GM21390 (cell line): ENCODE data around the gene HRH1.
A peak's percentile ranks its signal among the peaks of the same experiment; 100 is the strongest.
"Not testable (repeated sequence)": the region's sequence is repeated elsewhere in the genome, so short reads cannot be mapped to it uniquely, and the experiment has no call there.

Experiments used
- ATAC-seq: cut with Tn5 transposase; IDR thresholded peaks from one replicate; pipeline ENCODE4 v1.9.1; 2021; ENCODE audit not compliant: unreplicated experiment

HRH1 gene

DNA sequence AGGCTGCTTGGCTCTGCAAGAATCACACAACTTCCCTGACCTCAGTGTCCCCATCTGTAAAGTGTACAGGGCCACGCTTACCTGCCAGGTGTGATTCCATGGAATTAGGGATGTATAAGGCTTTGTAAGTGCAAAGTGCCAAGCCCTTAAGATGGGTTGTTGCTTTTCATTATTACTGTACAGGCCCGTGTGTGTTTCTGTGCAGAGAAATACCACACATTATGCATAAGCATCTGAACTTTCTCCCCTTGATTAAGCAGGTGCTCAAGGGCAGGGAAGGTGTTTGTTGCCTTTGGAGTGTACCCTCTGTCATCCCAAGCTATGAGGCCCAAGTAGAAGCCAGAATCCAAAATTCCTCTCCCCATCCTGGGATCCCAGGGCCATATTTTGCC lies 13.6 kb upstream of the HRH1 start:
- peak; percentile 25 for ATAC-seq

GRCh38 chr3:11143476-11143875 lies 10.8 kb upstream of the HRH1 start:
- no peak for ATAC-seq

DNA sequence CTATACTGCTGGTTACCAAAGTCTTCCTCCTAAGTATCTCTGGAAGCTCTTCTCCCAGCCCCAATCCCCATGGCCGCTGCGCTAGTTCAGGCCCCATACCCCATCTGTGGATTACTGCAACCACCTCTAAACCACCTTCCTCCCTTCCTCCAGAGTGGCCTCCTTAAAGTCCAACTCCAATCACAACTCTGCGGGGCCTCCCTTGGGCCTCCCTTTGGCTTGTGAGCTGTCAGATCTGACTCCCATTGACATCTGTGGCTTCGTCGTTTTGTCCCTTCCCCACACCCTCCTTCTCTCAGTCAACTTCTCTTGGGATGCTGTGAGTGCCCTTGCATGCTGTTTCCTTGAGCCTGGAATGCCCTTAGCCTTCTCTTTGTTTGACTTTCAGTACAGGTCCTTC lies 9.3 kb upstream of the HRH1 start:
- ATAC-seq, result no peak

- no peak for ATAC-seq
Measured at GRCh38 chr3:11145888-11146287, 8.4 kb upstream of the HRH1 start.

- no peak for ATAC-seq
Measured at GRCh38 chr3:11146773-11147660, 7.3 kb upstream of the HRH1 start.

GRCh38 chr3:11150256-11150655 lies 4.0 kb upstream of the HRH1 start:
- ATAC-seq, result no peak

- no peak for ATAC-seq
Measured at GRCh38 chr3:11152301-11152700, 2.0 kb upstream of the HRH1 start.

DNA sequence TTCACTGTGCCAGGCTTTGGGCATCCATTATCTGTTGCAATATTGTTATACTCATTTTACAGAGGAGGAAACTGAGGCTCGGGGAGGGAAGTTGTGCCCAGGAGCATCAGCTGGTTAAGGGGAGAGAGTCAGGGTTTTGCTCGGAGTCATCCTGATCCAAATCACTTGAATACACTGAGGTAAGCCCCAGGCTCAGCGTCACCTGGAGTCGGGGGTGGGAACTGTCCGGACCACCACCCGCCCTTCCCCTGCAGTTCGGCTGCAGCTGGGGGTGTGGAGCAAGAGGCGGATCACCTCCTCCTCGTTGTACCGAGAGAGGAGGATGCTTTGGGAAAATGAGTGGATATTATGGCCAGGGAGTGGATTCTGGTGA lies 646 bp downstream of the HRH1 start:
- no peak for ATAC-seq

- ATAC-seq, result no peak
Measured at GRCh38 chr3:11155341-11156025, 1.2 kb downstream of the HRH1 start.

DNA sequence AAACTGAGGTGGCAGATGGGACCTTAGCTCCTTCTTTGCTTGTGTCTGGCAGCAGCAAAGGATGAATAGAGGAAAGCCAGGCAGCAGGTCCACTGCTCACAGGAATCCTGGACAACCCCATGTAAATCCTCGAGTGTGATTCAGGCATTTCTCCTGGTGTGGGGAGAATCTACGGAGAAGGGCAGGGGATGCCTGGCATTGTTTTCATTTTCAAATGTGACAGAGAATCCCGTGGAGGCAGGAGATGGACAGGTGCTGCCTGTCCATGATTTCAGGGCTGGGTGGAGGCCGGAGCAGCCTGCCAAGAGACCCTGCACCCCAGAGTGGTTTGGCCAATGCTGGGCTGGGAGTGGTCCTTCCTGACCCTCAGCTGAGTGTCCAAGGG lies 1.7 kb downstream of the HRH1 start:
- ATAC-seq, result no peak

- ATAC-seq, result no peak
Measured at GRCh38 chr3:11157421-11157820, 3.1 kb downstream of the HRH1 start.

- no peak for ATAC-seq
Measured at GRCh38 chr3:11159421-11159904, 5.2 kb downstream of the HRH1 start.

DNA sequence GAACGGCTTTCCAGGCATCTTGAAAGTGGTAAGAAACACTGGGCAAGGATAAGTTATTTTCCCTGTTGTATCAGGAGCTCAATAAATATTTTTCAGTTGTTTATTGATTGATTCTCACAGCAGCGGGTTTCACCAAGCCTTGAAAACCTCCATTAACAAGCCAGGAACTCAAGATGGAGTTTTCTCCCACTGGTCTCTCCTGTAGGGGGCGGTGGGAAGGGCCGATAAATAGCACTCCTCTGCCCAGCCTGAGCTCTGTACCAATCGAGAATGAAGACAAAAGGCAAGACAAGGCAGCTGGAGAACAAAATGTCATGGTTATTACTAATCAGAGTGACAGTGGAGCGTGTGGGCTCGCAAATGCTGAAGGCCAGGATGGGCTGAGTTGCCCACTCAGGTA lies 7.4 kb downstream of the HRH1 start:
- ATAC-seq, result no peak

- ATAC-seq, result no peak
Measured at GRCh38 chr3:11162401-11163345, 8.4 kb downstream of the HRH1 start.

GRCh38 chr3:11164607-11165006 lies 10.3 kb downstream of the HRH1 start:
- no peak for ATAC-seq

DNA sequence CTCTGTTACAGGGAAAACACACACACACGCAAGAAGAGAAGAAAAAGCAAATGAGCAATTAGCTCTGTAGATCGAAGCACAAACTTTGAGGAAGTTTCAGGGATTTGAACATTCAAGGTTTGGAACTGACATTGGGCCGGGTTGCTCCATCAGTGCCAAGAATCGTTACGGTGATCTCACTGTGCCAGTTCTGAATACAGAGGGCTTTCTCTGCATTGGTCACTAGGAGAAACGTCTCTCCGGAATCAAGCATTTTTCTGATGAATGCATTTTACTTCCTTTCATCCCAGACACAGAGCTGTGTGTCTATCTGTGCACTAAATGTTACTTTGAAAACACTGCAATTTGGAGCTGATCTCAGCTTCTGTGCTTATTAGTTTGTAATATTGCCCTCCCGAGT lies 11.2 kb downstream of the HRH1 start:
- no peak for ATAC-seq

DNA sequence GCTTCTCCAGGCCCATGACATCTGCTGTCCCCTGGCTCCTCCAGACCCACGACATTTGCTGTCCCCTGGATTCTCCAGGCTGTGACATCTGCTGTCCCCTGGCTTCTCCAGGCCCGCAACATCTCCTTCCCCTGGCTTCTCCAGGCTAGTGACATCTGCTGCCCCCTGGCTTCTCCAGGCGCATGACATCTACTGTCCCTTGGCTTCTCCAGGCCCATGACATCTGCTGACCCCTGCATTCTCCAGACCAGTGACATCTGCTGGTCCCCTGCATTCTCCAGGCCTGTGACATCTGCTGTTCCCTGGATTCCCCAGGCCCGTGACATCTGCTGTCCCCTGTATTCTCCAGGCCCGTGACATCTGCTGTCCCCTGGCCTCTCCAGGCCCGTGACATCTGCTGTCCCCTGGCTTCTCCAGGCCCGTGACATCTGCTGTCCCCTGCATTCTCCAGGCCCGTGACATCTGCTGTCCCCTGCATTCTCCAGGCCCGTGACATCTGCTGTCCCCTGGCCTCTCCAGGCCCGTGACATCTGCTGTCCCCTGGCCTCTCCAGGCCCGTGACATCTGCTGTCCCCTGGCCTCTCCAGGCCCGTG lies 12.6 kb downstream of the HRH1 start:
- not testable (repeated sequence) for ATAC-seq

GRCh38 chr3:11167590-11167989 lies 13.3 kb downstream of the HRH1 start:
- ATAC-seq, result no peak

- no peak for ATAC-seq
Measured at GRCh38 chr3:11168406-11168805, 14.1 kb downstream of the HRH1 start.

- ATAC-seq, result no peak
Measured at GRCh38 chr3:11168881-11169805, 14.8 kb downstream of the HRH1 start.
